Upper lobe of right lung (tissue), 1 donor: ENCODE measurements around the gene B2M. TPM values are rescaled to one million over a fixed set of nuclear protein-coding genes. Genes with fewer than 3 reads are reported as not detected.
A peak's percentile ranks its signal among the peaks of the same experiment; 100 is the strongest.

ENCODE experiments used
- ATAC-seq: fragments of 200-7000 bp; cut with Tn5 transposase; one replicate; pipeline ENCODE4 v1.9.1; 2020; ENCODE audit warnings: mild to moderate bottlenecking, moderate library complexity
- DNase-seq: peaks from one replicate; pipeline ENCODE4 v3.0.0-alpha.2; 2020
- H3K27ac ChIP-seq: fragments of 200-600 bp; one replicate; pipeline ENCODE4 v1.8.0; 2022
- H3K27me3 ChIP-seq: fragments of 200-600 bp; one replicate; pipeline ENCODE4 v1.8.0; 2022; ENCODE audit warnings: mild to moderate bottlenecking
- H3K36me3 ChIP-seq: fragments of 200-600 bp; one replicate; pipeline ENCODE4 v1.8.0; 2022
- H3K4me1 ChIP-seq: fragments of 200-600 bp; one replicate; pipeline ENCODE4 v1.8.0; 2022
- H3K4me3 ChIP-seq: fragments of 200-600 bp; one replicate; pipeline ENCODE4 v1.8.0; 2022; ENCODE audit warnings: mild to moderate bottlenecking
- H3K9me3 ChIP-seq: fragments of 200-600 bp; one replicate; pipeline ENCODE4 v1.8.0; 2022
- CTCF ChIP-seq: fragments of 200-600 bp; IDR thresholded peaks from one replicate; pipeline ENCODE4 v1.8.0; 2022; ENCODE audit warnings: antibody characterized with exemption
- intact Hi-C: fragments of 100-400 bp; cut with DNase I; formaldehyde crosslinking; loops from one replicate; pipeline ENCODE4 v1.11.0; 2022
- total RNA-seq: library from RNA; stranded (reverse); fragmentation: NEBNext Ultra II Directional; extraction: Animal tissue kit (Norgen Biotek cat#: 25700); gene quantifications from one replicate; pipeline ENCODE4 v1.2.1, GENCODE V29; 2021
- donor health status: DM: no; HTN: yes; CAD: no; lungs with severe emphysema.

Gene B2M
- total RNA-seq, 1 donor from 2014 or later: 4,033 TPM

GRCh38 chr15:44713006-44713966, 2.0 kb downstream of the B2M start:
- intact Hi-C loops: loop anchor here (10.0 kb wide), 1 partner anchor 48 kb away; the partner anchor contains the start of gene SPG11
- TF ChIP-seq CTCF: peak; percentile 25
- Histone ChIP-seq H3K9me3 (no peaks in the 10 kb centered on the region), H3K27me3 (no peaks in the 10 kb centered on the region), H3K4me3 (peak overlapping the region; percentile 96), H3K27ac (peak overlapping the region; percentile 100), H3K36me3 (peaks cover 53% of the 10 kb centered on the region), H3K4me1 (peaks cover 47% of the 10 kb centered on the region)
- DNase-seq (no peak), ATAC-seq (no peak)

- Histone ChIP-seq H3K27ac (no peak overlapping the region), H3K4me1 (peaks cover 51% of the 10 kb centered on the region), H3K9me3 (no peaks in the 10 kb centered on the region), H3K27me3 (no peaks in the 10 kb centered on the region), H3K4me3 (peak overlapping the region; percentile 96), H3K36me3 (peaks cover 66% of the 10 kb centered on the region)
- DNase-seq: no peak
- no peak for TF ChIP-seq CTCF
- ATAC-seq: no peak
- intact Hi-C loops: loop anchor here (10.0 kb wide), 1 partner anchor 50 kb away; the partner anchor contains the start of gene SPG11
Observed at GRCh38 chr15:44715142-44715796, 4.0 kb downstream of the B2M start.

- Histone ChIP-seq H3K4me3 (peak overlapping the region; percentile 96), H3K9me3 (no peaks in the 10 kb centered on the region), H3K27ac (no peak overlapping the region), H3K27me3 (no peaks in the 10 kb centered on the region), H3K4me1 (peaks cover 50% of the 10 kb centered on the region), H3K36me3 (peaks cover 66% of the 10 kb centered on the region)
- intact Hi-C loops: loop anchor here (10.0 kb wide), 1 partner anchor 51 kb away; the partner anchor contains the start of gene SPG11
- no peak for ATAC-seq
- DNase-seq: no peak
- no peak for TF ChIP-seq CTCF
Observed at GRCh38 chr15:44715797-44716334, 4.5 kb downstream of the B2M start.

GRCh38 chr15:44716983-44717602, 5.8 kb downstream of the B2M start:
- no peak overlapping the region for H3K4me3 ChIP-seq
- no peak overlapping the region for H3K27ac ChIP-seq
- no peak for ATAC-seq
- intact Hi-C loops: loop anchor here (10.0 kb wide), 1 partner anchor 52 kb away; the partner anchor contains the start of gene SPG11
- H3K27me3 ChIP-seq: no peaks in the 10 kb centered on the region
- no peak for TF ChIP-seq CTCF
- H3K4me1 ChIP-seq: peaks cover 50% of the 10 kb centered on the region
- no peaks in the 10 kb centered on the region for H3K9me3 ChIP-seq
- DNase-seq: no peak
- peaks cover 66% of the 10 kb centered on the region for H3K36me3 ChIP-seq
